GM21737 (cell line): ENCODE data around the gene TBX4.

Experiments
- ATAC-seq: cut with Tn5 transposase; IDR thresholded peaks from one replicate; pipeline ENCODE4 v1.9.1; 2021; ENCODE audit warnings: mild to moderate bottlenecking, moderate library complexity; ENCODE audit not compliant: unreplicated experiment

TBX4 gene

DNA sequence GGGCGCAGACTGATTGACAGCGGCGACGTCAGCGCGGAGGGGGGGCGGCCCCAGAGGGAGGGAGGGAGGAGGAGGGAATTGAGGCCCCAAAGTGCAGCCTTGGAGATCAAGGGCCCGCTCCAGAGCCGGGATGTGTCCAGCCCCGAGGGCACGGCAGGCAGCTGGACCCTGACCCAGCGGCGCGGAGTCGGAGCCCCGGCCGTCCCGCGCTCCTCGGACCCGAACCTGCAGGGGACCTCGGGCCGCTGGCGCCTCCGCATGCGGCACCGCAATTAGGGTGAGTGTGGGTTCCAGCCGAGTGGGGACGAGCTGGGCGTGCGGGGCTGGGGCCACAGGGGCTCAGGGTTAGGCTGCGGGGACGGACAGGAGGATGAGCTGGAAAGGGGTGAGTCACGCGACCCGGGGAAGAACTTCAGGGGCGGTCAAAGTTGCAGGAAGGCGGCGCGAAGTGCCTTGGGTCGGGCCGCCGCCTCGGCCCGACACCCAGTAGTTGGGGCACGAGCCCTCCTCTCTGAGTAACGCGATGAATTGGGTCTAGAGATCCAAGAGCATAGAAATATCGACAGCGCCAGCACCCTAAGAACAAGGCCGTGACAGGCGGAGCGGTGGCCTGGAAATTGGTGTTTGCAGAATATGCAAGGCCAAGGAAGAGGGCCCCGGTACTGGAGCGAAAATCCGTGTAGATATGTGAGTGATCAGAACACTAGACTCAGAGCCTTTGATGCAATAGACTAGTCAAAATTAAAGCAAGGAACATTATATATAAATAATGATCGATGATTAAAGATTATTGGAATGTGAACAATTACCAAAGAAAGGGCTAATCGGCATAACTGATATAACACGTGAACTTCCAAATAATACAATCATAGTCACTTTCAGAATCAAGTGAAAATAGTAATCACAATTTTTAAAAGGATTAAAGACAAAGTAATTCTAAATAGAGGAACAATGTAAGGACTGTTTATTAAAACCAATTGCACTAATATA, at the start of gene TBX4:
TBX4 (plus strand) TSS at position 122 of the 990 bp plus-strand sequence. CDS start 4,069 bp downstream, outside the sequence.
- no peak for ATAC-seq

DNA sequence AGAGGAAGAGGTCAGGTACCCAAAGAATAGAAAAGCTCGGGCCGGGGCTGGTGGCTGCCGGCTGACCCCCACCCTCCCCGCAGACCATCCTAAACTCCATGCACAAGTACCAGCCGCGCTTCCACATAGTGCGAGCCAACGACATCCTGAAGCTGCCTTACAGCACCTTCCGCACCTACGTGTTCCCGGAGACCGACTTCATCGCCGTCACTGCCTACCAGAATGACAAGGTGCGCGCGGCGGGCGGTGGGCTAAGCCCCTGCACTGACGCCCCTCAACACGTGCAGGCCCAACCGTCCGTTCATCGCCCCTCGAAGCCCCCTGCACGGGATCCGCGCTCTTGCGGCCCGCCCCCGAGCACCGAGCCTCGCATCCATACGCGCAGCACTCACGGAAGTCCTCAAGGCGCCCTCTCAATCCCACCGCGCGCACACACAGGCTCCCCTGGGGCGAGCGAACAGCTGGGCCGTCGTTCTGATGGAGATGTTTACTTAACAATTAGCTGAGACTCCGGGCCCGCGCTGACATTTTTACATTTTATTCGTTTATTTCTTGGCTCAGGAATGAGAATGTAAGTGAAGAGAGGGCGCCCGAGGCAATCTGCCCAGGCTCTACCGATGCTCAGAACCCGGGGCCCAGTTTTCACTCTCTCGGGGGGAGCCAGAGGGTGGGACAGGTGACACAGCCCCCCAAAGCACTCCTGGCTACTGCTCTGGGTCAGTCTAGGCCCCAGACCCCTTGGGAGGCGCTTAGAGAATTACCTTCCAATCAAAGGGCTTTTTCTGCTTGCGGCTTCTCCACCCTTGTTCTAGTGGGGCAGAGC, 49.0 kb upstream of the TBX4 start:
- ATAC-seq = no peak

DNA sequence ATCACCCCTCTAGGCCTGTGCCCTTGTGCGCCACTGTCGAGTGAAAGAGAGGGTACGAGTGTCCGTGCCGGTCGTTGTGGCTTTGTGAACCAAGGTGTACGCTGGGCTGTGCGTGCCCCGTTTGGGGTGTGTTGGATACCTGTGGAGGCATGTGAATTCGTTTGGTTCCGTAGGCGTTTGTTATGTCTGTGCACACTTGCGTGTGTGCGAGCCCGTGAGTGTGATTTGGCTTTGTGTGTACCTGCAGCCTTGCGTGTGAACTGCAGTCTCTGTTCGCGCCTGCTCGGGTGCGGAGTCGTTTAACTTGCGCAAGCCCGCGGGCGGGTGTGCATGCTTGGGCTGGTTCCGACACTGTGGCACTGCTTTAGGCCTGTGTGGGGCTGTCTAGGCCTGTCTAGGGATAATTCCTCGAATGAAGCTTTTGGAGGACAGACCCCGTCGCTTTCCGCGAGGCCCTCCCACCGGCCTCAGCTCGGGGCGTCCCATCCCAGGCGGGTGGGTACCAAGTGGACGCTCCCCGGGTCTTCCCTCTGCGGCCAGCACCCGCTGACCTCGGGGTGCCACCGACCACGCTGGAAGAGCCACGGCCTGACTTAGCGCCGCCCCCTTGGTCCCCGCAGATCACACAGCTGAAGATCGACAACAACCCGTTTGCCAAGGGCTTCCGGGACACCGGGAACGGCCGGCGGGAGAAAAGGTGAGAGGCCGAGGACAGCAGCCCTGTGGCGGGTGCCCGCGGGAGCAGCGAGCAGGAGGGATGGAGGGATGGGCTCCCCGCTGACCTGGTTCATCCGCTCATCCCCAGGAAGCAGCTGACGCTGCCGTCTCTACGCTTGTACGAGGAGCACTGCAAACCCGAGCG, 48.2 kb upstream of the TBX4 start:
- no peak for ATAC-seq

DNA sequence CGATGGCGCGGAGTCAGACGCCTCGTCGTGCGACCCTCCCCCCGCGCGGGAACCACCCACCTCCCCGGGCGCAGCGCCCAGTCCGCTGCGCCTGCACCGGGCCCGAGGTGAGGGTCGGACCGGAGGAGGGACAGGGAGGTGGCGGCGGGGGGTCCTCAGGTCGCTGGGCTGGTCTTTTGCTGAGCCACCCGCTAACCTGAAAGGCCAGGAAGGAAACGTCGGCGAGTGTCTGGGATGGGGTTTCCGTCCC, 47.6 kb upstream of the TBX4 start:
- no peak for ATAC-seq

DNA sequence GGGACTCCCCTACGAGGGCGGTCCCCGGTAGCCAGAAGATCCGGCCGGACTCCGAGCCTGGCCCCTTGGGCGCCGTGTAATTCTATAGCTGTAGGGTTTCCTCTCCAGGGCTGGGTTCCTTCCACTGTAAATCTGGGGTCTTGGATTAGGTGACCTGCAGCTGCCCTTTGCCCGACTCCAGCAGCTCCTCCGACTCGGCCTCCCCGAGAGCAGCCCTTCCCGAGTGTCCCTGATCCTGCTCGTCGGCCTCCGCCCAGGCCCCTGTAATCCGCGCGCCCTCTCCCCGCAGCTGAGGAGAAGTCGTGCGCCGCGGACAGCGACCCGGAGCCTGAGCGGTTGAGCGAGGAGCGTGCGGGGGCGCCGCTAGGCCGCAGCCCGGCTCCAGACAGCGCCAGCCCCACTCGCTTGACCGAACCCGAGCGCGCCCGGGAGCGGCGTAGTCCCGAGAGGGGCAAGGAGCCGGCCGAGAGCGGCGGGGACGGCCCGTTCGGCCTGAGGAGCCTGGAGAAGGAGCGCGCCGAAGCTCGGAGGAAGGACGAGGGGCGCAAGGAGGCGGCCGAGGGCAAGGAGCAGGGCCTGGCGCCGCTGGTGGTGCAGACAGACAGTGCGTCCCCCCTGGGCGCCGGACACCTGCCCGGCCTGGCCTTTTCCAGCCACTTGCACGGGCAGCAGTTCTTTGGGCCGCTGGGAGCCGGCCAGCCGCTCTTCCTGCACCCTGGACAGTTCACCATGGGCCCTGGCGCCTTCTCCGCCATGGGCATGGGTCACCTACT, 47.1 kb upstream of the TBX4 start:
- no peak for ATAC-seq

DNA sequence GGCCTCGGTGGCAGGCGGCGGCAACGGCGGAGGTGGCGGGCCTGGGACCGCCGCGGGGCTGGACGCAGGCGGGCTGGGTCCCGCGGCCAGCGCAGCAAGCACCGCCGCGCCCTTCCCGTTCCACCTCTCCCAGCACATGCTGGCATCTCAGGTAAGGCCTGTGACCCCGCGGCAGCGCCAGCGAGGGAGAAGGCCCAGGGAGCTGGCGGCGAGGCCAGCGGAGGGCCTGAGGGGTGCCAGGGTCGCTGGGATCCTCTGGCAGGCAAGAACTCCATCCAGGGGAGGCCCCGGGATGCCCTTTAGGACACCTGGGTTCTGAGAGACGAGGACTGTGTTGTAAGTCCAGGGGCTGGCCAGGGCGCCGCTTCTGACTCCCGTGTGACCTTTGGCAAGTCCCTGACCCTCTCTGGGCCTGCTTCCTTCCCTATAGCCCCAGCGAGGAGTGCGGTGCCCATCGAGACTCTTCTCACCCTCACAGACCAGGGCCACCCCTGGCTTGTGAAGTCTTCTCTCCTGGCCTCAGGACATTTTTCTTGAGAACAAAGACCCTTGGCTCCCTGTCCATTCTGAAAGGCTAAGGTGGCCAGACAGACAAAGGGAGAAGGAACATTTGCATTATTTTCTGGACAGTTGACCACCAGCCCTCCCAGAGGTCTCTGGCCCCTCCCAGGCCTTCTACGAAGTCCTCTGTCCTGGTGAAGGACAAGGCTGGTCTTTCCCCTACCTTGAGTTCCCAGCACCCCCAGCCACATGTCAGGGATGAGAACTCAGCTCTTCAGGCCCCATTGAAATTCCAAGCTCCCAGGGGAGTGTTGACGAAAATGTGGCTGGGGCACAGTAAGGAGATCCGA, 46.3 kb upstream of the TBX4 start:
- ATAC-seq = no peak

DNA sequence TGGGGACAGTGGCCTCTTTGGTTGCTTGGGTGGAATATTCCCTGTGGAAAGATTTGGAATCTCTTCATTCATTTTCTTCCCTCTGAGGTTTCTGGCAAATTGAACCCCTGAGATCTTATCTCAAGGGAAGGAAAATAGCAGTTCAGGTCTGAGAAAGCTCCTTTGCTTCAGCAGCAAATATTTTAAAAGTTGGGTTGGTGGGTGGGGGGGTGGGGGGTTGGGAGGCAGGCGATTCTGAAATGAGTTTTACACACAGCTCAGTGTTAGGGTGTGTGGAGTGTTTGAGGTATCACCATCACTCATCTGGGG, 45.7 kb upstream of the TBX4 start:
- no peak for ATAC-seq

DNA sequence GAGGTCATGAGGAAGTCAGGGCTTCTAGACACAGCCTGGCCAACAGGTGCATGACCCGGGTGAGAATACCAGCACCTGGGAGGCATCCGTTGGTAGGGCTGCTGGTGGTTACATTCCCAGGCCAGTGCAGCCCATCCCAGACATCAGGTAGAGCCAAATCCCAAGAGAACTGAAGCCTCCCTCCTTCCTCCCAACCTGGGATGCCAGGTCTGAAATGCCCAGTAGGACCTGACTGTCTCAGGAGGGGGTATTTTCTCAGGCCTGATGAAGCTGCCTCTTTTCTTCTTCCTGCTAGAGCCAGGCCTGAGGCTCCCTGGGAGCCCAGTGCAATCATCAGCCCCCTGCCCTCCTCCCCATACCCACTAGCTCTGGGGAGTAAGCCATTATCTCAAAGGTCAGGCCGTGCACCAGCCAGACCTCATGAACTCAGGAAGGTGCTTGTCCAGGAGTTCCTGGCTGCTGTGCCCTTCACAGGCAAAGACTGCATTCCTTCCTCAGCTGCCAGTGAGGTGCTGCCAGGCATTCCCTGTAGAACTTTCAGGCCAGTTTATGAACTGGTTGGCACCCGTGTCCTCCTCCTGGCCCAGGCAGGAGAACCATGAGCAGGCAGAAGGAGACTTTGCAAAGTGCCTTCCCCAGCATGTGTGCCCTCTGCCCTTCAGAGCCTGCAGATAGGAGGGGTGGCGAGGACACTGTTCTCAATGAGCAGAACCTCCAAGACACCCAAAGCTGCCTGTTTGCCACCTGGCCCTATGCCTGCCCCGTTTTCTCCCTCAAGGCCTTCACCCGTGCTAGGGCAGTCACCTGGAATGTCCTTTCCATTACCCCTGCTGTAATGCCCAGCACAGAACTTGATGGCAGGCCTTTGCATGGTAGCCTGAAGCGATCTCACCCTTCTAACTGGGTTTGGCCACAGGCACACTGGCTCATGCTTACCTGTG, 45.0 kb upstream of the TBX4 start:
- no peak for ATAC-seq

DNA sequence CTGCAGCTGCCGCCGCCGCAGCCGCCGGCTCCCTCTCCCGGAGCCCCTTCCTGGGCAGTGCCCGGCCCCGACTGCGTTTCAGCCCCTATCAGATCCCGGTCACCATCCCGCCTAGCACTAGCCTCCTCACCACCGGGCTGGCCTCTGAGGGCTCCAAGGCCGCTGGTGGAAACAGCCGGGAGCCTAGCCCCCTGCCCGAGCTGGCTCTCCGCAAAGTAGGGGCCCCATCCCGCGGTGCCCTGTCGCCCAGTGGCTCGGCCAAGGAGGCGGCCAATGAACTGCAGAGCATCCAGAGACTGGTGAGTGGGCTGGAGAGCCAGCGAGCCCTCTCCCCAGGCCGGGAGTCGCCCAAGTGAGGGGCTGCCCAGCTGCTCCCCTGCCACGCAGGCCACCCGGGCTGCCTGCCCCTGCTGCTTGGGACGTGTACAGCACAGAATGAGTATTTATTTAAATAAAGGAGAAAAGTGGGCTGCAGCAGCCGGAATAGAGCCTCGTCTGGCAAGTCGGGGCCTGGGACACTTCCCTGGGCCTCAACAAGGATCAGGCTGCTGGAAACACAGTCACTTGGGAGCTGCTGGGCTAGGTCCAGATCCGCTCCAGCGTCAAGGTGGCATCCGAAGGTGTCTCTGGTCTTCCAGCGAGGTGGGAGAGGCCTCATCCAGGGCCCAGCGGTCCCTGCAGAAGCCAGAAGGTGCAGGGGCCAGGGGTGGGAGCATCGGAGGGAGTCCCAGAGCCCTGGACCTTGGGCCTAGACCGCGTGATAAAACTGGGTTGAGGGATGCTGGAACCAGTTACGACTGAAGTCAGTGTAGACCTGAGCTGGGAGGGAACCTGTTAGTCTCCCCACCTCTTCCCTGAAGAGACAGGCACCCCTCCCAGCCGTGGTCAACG, 43.8 kb upstream of the TBX4 start:
- ATAC-seq = no peak

DNA sequence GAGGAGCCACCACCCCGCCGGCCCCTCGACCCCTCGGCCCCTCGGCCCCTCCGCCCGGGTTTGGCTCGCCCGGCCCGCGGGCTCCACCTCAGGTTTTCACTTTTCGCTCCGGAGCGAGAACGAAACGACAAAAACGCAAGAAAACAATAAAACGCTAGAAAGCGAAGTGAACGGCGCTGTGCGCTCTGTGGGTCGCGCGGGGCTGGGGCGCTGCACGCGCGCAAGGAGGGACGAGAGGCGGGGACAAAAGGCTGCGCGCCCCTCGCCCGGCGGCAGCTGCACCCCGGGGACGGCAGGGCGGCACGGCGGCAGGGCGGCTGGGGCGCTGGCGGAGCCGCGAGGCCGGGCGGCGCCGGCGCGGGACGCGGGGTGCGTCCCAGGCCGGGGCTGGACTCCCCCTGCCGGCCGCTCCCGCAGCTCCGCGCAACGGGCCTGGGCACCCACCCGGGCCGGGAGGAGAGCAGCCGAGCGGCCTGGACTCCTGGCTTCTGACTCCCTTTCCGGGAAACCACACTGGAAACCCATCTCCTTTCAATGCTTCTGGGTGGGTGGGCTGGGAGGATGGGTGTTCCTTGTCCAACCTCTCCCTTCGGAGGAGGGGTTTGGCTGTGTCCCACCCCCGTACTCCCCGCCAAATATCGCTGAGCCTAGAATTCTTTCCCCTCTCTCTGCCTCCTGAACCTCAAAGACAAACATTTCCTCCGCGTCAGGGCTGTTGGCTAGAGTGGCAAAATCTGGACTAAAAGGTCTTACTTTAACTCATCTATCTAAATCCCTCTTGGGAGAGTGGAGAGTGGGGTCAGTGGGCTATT, 42.7 kb upstream of the TBX4 start:
- no peak for ATAC-seq

DNA sequence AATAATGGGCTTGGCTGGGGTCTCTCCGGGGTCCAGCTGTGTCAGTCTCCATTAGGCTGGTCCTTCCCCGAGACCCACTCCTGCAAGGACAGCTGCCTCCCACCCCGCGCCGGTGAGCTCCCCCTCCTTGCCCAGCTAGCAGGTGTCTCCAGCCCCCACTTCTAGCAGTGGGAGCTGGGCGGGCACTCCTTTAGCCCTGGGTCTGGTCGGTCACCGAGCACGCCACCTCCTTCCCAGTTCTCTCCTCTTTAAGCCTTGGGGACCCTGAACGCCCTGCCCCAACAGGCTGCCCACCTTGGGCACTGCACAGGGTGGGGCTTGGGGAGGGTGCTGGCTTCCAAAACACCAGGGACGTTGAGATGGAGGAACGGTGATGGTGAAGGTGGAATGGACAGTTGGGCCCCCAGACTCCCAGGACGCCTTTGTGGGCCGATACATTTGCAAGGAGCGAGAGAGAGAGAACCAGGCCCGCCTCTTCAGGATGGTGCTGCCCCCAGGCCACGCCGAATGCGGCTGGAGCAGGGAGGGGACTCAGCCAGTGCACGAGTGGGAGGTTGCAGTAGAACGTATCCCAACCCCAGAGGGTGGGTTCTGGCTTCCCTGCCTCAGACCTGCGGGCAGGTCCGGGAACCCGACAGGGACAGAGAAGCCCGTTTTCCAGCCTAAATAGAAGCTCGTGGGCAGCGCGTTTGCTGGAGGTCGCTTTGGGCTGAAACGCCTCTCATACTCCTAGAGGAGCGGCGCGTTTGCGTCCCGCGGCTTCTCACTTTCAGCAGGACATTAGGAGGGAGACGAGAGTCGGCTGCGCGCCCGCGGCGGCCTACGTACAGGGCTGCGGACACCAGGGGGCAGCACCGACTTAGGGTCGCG, 41.8 kb upstream of the TBX4 start:
- no peak for ATAC-seq

DNA sequence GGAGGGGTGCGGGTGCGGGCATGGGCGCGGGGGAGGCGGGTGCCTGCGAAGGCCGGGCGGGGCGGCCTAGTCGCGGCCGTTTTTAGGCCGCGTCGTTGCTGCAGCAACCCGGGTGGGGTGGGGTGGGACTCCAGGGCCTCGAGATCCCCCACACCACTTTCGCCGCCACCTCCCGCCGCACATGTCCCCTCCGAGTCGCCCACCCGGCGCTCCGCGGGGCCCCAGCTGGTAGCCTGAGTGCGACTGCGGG, 41.3 kb upstream of the TBX4 start:
- ATAC-seq = no peak

DNA sequence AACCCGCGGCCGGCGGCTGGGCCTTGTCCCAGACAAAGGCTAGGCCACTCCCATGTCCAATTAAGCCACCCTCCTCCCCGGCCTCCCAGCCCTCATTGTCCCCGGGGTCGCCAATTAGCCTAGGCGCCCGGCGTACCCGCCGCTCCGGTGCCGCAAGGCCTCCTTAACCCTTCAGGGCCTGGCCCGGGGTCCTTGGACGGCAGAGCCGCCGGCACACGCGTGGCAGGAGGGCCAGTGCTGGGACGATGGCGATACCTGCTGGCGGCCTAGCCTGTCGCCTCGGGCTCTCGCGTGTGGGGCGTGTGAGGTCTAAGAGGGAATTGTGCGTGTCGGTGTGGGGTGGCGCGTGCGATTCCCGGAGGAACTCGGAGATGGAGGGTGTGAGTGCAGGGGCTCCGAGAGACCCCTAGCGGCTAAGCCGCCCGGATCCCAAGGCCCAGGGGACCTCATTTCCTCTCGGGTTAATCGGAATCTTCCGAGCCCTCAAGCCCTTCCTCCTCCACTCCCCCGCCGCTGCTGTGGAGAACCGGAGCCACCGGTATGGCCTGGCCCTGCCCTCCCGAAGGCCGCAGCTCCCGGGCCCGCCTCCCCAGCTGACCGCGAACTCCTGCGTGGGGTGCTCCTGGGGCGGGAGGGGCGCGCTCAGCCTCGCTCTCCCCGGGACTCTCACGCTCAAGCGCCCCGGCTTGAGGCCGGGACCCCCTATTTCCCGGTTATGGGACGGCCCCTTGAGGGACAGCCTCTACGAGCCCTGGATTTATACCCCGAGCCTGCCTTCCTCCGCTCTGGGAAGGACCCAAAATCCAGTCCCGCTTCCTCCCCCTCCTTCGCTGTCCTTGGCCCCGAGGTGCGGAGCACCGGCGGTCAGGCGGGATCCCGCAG, 40.7 kb upstream of the TBX4 start:
- ATAC-seq = no peak

DNA sequence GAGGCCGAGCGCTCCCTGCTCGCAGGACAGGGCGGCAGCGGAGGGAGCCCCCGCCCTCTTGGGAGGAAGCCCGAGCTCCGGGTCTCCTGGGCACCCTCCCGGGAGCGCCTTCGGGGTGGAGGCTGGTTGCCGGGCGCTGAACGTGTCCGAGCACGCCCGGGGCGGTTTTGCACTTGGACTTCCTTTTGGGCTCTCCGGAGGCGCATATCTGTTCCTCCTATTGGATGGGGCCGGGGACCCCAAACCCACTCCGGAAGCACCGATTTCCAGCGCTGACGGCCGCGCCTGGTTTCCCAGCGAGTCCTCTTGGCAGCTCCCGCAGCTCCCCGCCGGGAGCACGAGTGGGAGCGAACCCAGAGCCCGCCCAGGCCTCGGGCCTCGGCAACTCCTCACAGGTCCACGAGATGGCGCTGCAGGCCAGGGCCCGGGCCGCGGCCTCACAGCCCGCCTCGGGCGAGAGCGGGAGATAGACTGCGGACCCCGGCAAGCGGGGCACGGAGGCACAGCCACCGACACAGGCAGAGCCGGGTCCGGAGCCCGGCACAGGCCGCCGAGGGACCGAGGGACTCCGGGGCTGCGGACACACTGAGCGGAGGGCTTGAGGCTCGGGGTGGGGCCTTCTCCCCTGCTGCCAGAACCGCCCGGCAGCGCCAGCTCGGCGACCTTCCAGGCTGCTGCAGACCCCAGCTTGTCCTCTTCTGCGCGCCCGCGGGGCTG, 39.9 kb upstream of the TBX4 start:
- peak; percentile 59 for ATAC-seq
